OCI-LY7 (cell line): ENCODE measurements around the gene THEM5.

Experiments
- CTCF ChIP-seq: fragments of 200-600 bp; sonication (generic); conservative IDR thresholded peaks from 2 replicates; pipeline ENCODE4 v1.5.1; 2014; ENCODE audit warnings: mild to moderate bottlenecking, antibody characterized with exemption, low read length, moderate library complexity, mixed read lengths
- EZH2phosphoT487 ChIP-seq: fragments of 200-600 bp; sonication (generic); IDR thresholded peaks from 2 replicates; pipeline ENCODE4 v1.6.1; 2018; ENCODE audit warnings: low read depth, borderline replicate concordance, mild to moderate bottlenecking, mixed run types, antibody characterized with exemption, low read length, moderate library complexity, mixed read lengths

GRCh38 chr1:151819227-151819835 lies 34.2 kb downstream of the THEM5 start:
- TF ChIP-seq CTCF, result no peak
- no peak for TF ChIP-seq EZH2phosphoT487
